Measurements from ENCODE around the gene BLOC1S1.

Gene BLOC1S1

DNA sequence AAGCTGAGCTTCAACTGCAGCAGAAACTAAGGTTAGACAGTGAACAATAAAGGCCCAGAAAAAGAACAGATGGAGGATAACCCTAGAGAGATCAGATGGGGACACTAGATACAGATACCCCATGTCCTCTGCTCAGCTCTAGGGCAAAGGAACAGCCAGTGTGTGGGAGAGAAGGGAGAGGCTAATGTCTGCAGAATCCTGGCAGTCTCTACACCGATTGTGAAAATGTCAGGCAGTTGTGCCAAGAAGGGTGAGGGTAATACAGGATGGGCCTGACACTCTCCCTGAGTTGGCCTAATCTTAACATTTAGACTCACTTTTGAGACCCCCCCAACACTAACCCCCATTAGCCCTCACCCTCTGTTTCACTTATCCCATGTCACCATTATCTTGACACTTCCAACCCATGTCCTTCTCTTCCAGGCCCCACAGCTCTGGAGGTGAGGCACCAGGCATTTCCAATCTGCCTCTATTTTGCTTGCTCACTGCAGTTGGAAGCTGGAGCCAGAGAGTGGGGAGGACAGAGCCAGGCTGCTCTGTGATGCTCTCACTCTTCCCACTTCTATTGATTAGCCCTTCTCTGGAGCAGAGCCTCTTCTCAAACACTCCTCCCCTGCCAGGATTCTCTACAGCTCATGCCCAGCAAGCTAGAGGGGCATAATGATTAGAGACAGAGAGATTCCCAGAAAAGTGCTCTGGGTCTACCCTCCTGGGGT is 3.0 kb upstream of the BLOC1S1 start:
- DNase-seq: no peak

DNA sequence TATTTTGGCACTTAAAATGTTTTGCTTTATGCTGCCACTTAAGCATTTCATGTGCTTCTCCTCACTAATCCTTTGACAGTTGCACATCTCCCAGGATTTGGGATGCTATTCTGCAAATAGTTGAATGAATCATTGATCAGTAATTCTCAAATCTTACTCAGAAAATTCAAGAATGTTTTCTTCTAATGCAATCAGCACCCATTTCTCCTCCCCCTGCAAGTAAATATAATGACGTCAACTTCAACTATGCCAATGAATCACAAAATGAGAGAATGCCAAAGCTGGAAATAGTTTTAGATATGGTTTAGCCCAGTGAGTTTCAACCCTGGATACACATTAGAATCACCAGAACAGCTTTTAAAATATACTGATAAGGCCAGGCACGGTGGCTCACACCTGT is 2.1 kb upstream of the BLOC1S1 start:
- DNase-seq: no peak

DNA sequence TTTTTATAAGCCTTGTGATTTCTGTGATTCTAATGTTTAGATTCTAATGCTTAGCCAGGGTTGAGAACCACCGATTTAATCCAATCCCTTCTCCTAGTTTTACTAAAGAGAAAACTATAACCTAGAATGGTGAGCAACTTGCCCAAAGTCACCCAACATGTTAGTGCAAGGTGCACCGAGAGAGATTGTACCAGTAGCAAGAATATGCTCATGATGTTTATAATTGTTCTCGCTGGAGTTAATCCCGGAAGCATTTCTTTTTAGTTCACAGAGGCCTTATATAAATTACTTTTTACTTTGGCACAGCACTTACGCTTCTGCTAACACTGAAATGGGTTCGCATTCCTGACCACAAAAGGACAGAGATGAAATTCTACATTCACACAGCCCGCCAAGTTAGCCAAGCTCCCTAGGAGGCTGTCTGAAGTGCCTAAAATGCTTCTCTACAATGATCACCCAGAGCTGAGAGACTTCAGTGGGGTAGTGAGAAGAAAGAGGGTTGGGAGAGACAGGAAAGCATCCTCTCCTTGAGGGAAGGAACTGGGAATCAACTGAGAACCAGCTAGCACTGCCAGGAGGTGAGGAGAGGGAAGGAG is 579 bp upstream of the BLOC1S1 start:
- DNase-seq: no peak

DNA sequence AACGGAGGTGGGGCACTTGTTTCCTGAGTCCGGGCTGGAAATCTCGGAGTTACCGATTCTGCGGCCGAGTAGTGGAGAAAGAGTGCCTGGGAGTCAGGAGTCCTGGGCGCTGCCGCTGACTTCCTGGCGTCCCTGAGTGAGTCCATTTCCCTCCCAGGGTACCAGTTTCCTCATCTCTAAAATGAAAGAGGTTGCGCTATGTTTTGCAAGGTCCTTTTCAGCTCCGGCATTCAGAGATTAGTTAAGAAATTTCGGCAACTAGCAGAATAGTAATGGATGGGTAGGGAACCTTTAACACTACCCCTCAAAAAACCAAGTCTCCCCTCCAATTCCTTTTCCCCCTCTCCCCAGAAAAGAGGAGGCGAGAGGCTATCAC is 724 bp downstream of the BLOC1S1 start:
- no peak for DNase-seq

- DNase-seq: no peak
These were observed 1.5 kb downstream of the BLOC1S1 start for GRCh38 chr12:55717011-55718007.

- DNase-seq: no peak
These were observed 2.2 kb downstream of the BLOC1S1 start for GRCh38 chr12:55718015-55718414.

DNA sequence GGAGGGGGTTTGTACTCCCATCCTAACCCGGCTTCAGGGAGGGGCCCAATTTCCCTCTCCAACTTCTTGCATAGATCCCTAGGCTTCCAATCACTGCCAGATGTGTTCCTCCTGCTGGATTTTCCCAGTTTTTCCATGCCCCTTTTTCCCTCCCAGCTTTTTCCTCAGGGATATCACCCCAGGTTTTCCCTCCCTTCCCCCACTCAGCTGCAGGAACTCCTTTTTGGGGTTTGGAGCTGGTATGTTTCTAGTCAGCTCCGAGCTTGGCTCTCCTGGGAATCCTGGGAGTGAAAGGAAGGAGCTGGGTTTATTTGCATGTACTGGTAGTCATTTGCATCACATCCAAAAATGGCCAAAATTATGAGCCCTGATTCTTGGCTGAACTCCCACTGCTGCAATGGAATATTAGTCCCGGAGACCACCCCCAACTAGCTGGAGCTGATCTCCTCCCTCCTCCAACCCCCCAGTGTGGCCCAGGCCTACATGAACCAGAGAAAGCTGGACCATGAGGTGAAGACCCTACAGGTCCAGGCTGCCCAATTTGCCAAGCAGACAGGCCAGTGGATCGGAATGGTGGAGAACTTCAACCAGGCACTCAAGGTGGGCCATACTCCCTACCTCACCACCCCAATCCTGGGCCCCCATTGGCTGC is 2.9 kb downstream of the BLOC1S1 start:
- DNase-seq: no peak

DNA sequence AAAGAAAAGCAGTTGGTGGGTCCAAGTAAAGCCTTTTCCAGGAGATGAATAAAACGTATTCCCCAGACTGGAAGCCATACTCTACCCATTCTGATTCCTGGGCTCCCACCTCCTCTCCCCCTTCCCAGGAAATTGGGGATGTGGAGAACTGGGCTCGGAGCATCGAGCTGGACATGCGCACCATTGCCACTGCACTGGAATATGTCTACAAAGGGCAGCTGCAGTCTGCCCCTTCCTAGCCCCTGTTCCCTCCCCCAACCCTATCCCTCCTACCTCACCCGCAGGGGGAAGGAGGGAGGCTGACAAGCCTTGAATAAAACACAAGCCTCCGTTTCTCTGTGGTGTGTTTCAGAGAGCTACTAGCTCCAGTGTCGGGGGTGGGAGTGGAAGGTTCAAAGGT is 3.5 kb downstream of the BLOC1S1 start:
- DNase-seq: no peak

DNA sequence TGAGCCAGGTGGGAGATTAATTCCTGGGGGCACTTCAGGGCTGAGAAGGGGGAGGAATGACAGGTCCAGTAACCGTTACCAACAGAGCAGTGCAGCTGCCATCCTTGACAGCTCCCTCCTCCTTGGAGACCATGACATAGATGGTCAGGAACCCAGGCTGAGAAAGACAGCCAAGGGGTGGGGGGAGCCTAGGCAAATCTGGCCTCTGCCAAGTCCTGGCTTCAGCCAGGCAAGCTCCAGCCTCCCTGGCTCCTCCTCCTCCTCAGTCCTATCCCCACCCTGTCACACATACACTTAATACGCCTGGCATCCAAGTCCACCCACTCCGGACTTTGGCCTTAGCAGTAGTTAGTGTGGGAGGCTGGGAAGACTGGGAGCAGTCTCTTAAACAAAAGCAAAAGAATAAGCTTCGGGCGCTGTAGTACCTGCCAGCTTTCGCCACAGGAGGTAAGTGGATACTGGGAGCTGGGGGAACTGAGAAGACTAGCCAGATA is 4.3 kb downstream of the BLOC1S1 start, which contains the start of gene RDH5:
Gene RDH5 (plus strand): TSS at position 323 of the 494 bp plus-strand sequence. CDS start 792 bp downstream, outside the sequence.
- no peak for DNase-seq

DNA sequence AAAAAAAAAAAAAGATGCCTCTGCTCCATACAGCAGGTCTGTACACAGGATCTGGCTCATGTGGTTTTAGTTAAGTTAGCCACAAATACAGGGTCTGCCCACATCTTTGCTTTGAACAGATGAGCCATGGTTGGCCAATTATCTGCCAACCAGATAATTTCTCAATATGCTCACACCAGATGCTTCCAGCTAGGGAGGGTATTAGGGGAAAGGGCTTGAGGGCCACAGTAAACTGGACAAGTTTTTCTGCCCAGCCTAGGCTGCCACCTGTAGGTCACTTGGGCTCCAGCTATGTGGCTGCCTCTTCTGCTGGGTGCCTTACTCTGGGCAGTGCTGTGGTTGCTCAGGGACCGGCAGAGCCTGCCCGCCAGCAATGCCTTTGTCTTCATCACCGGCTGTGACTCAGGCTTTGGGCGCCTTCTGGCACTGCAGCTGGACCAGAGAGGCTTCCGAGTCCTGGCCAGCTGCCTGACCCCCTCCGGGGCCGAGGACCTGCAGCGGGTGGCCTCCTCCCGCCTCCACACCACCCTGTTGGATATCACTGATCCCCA is 5.1 kb downstream of the BLOC1S1 start:
- no peak for DNase-seq

DNA sequence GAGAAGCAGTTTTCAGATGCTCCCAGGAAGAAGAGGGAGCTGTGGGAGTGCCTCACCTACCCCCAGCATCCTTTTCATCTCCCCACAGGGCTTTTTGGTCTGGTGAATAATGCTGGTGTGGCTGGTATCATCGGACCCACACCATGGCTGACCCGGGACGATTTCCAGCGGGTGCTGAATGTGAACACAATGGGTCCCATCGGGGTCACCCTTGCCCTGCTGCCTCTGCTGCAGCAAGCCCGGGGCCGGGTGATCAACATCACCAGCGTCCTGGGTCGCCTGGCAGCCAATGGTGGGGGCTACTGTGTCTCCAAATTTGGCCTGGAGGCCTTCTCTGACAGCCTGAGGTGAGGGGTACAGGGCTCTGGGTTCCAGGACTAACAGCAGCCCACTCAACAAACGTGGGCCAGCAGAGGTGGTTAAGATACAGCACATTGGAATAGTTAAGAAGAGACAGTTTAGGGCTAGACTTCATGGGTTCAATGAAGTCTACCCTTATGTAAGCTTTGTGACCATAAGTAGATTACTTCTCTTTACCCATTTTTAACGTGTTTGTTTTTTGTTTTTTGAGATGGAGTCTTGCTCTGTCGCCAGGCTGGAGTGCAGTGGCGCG is 5.9 kb downstream of the BLOC1S1 start:
- no peak for DNase-seq

DNA sequence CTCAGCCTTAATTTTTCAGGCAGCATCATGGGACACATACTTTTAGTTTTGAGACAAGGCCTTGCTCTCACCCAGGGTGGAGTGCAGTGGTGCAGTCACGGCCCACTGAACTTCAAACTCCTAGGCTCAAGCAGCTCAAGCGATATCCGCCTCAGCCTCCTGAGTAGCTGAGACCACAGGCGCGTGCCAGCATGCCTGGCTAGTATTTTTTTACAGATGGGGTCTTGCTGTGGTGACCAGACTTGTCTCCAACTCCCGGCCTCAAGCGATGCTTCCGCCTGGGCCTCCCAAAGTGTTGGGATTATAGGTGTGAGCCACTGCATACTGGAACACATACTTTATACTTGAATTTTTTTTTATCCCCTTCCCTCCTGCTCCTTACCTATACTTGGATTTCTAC is 7.1 kb downstream of the BLOC1S1 start:
- no peak for DNase-seq

DNA sequence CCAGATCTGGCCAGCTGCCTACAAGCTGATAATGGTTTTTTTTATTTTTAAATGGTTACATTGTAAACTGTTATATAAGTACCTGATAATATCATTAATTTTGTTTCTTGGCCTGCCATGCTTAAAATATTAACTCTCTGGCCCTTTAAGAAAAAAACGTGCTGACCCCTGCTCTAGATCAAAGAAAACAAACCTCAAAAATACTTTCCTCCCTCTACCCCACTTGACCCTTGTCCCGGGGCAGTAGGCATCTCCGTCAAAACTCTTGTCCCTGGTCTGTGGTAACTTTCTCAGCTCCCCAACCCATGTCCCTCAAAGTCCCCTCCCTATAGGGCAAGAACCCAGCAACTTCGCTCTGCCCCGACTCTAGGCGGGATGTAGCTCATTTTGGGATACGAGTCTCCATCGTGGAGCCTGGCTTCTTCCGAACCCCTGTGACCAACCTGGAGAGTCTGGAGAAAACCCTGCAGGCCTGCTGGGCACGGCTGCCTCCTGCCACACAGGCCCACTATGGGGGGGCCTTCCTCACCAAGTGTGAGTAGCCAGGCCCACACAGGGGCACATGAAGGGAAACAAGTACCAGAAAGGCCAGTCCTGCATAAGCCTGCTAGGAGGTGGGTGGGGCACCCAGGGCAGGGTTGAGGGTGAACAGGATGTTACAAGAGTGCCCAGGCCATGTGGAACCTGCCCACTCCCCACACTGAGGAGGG is 7.8 kb downstream of the BLOC1S1 start:
- no peak for DNase-seq

GRCh38 chr12:55724226-55724939 is 8.5 kb downstream of the BLOC1S1 start:
- no peak for DNase-seq

GRCh38 chr12:55724940-55725309 is 9.1 kb downstream of the BLOC1S1 start:
- DNase-seq: no peak

DNA sequence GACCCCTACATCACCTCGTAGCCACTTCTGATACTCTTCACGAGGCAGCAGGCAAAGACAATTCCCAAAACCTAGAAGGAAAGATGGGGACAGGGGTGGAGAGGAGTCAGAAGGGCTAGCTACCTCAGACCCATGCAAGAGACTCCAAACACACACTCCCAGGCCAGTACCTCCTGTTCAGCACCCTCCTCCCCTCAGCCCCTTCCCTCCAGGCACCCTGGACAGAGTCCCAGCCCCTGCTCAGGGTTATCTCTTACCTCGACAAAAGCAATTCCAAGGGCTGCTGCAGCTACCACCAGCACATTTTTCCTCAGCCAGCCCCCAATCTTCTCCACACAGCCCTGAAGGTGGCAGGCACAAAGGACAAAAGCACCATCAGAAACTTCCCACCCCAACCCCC is 9.7 kb downstream of the BLOC1S1 start:
- DNase-seq: no peak

- no peak for DNase-seq
These were observed 11.1 kb downstream of the BLOC1S1 start for GRCh38 chr12:55726971-55727370.

DNA sequence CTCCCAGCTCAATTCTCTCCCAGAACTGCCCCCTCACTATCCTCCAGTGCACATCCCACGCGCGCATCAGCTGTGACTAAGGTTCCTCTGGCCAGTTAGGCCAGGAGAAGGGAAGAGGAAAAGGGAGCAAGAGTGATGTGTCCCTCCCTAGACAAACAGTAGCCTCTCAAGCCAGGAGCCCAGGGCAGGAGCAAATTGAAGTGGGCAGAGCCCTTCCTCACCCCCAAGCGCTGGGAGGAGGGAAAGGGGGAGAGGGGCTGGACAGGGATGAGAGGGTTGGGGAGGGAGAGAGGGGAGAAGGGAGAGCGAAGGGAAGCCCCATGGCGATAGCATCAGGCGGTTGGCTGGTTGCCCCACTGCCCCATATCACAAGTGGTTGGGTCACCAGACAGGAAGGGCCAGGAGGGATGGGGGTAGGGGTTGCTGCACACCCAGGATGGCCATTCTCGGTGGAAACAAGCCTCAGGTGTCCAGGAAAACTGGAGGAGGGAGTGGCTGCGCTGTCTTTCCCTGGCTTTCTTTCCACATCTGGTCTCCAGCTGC is 11.9 kb downstream of the BLOC1S1 start:
- DNase-seq: no peak

- no peak for DNase-seq
These were observed 12.5 kb downstream of the BLOC1S1 start for GRCh38 chr12:55728186-55728938.
